Stimulated activated CD4-positive, alpha-beta T cell treated with anti-CD3 and anti-CD28 coated beads, Interleukin-15, amount 100 ng/mL, for 1 hour (primary cell): ENCODE results near the gene ART5.
A peak's percentile ranks its signal among the peaks of the same experiment; 100 is the strongest.
"Not testable (repeated sequence)": the region's sequence is repeated elsewhere in the genome, so short reads cannot be mapped to it uniquely, and the experiment has no call there.

Source experiments
- DNase-seq, 2 donors: peaks; one replicate each; pipeline ENCODE4 v3.0.0-alpha.2; 2020; ENCODE audit warnings: low read depth in 1 of 2, low spot score in 1 of 2

Gene ART5

GRCh38 chr11:3622521-3622920 lies 19.3 kb downstream of the ART5 start:
- no peak for DNase-seq

GRCh38 chr11:3617990-3618389 lies 23.8 kb downstream of the ART5 start:
- no peak for DNase-seq

- DNase-seq: no peak
Observed at GRCh38 chr11:3616721-3617460, 24.9 kb downstream of the ART5 start.

GRCh38 chr11:3615998-3616397 lies 25.8 kb downstream of the ART5 start:
- no peak for DNase-seq

- peak in 1 of 2 donors; percentile 24 for DNase-seq
Observed at GRCh38 chr11:3614742-3615171, 27.0 kb downstream of the ART5 start.

- DNase-seq: no peak
Observed at GRCh38 chr11:3613998-3614741, 27.6 kb downstream of the ART5 start.

- DNase-seq: no peak
Observed at GRCh38 chr11:3611976-3612678, 29.7 kb downstream of the ART5 start.

- DNase-seq: no peak
Observed at GRCh38 chr11:3610846-3611245, 30.9 kb downstream of the ART5 start.

- DNase-seq: no peak
Observed at GRCh38 chr11:3609416-3610265, 32.2 kb downstream of the ART5 start.

GRCh38 chr11:3605771-3606203 lies 36.0 kb downstream of the ART5 start:
- DNase-seq: no peak

- DNase-seq: no peak
Observed at GRCh38 chr11:3605283-3605662, 36.5 kb downstream of the ART5 start.

- no peak for DNase-seq
Observed at GRCh38 chr11:3604167-3604566, 37.6 kb downstream of the ART5 start.

- not testable (repeated sequence) for DNase-seq
Observed at GRCh38 chr11:3600201-3600600, 41.6 kb downstream of the ART5 start.

- not testable (repeated sequence) for DNase-seq
Observed at GRCh38 chr11:3597743-3598142, 44.0 kb downstream of the ART5 start.

GRCh38 chr11:3591326-3591725 lies 50.5 kb downstream of the ART5 start:
- DNase-seq: not testable (repeated sequence)

- not testable (repeated sequence) for DNase-seq
Observed at GRCh38 chr11:3590193-3590592, 51.6 kb downstream of the ART5 start.

- DNase-seq: not testable (repeated sequence)
Observed at GRCh38 chr11:3588776-3589175, 53.0 kb downstream of the ART5 start.
